DOHH2 (cell line): ENCODE results near the gene PRDX6.

Experiments
- CTCF ChIP-seq: fragments of 200-600 bp; sonication (generic); IDR thresholded peaks from one replicate; pipeline ENCODE4 v1.5.1; 2014; ENCODE audit warnings: antibody characterized with exemption, mild to moderate bottlenecking, low read depth, low read length; ENCODE audit not compliant: poor library complexity, severe bottlenecking
- EZH2phosphoT487 ChIP-seq: fragments of 200-600 bp; sonication (generic); IDR thresholded peaks from 2 replicates; pipeline ENCODE4 v1.6.1; 2017; ENCODE audit warnings: borderline replicate concordance, mild to moderate bottlenecking, antibody characterized with exemption, low read length, moderate library complexity, mixed read lengths

- TF ChIP-seq CTCF (no peak), EZH2phosphoT487 (no peak)
These were observed 17.2 kb upstream of the PRDX6 start for GRCh38 chr1:173459885-173460284.
